Stimulated activated CD8-positive, alpha-beta memory T cell treated with anti-CD3 and anti-CD28 coated beads, Interleukin-15, amount 100 ng/mL, for 1 hour (primary cell): ENCODE data around the gene MGAT5B.
"Not testable (repeated sequence)": the region's sequence is repeated elsewhere in the genome, so short reads cannot be mapped to it uniquely, and the experiment has no call there.

Source experiments
- DNase-seq: peaks from one replicate; pipeline ENCODE4 v3.0.0-alpha.2; 2020; ENCODE audit warnings: low read depth

MGAT5B gene

GRCh38 chr17:76949913-76950695 is 81.9 kb downstream of the MGAT5B start:
- no peak for DNase-seq

DNA sequence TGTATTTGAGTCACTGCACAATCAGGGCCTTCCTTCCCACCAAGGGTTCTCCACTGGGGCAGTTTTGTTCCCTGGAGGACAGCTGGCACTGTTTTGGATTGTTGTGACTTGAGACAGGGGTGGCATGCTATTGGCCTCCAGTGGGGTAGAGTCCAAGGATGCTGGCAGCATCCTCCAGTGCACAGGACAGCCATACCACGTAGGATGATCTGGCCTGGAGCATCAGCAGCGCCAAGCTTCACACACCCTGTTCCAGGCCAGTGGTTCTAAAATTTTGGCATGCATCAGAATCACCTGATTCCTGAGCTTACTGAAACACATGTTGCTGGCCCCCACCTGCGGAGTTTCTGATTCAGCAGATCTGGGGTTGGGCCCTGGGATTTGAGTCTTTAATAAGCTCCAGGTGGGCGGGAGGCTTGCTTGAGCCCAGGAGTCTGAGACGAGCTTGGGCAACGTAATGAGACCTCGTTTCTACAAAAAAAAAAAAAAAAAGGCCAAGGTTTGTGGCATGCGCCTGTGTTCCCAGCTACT is 83.2 kb downstream of the MGAT5B start:
- DNase-seq: no peak

- DNase-seq: no peak
These were observed 84.2 kb downstream of the MGAT5B start for GRCh38 chr17:76952402-76952801.

DNA sequence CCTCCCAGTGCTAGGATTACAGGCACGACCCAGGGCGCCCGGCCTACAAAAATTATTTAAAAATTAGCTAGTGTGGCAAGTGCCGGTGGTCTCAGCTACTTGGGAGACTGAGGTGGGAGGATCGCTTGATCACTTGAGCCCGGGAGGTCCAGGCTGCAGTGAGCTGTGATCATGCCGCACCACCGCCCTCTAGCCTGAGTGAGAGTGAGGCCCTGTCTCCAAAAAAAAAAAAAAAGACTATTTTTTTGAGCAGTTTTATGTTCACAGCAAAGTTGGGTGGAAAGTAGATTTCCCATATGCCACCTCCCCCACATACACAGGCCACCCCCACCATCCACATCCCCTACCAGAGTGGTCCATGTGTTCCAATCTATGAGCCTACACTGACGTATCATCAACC is 84.9 kb downstream of the MGAT5B start:
- no peak for DNase-seq

DNA sequence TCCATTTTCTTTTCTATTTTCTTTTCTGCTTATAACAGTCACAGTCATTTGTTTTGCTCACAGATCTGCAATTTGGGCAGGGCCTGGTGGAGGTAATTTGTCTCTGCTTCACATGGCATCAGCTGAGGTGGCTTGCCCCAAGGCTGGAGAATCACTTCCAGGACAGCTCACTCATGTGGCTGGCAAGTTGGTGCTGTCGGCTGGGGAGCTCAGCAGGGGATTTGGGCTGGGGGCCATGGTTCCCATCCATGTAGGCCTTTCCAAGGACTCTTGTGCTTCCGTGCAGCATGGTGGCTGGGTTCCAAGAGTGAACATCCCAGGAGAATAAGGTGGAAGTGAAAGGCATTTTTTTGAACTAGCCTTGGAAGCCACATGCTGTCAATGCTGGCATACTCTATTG is 85.7 kb downstream of the MGAT5B start:
- DNase-seq: no peak

- DNase-seq: no peak
These were observed 87.0 kb downstream of the MGAT5B start for GRCh38 chr17:76955191-76955590.

DNA sequence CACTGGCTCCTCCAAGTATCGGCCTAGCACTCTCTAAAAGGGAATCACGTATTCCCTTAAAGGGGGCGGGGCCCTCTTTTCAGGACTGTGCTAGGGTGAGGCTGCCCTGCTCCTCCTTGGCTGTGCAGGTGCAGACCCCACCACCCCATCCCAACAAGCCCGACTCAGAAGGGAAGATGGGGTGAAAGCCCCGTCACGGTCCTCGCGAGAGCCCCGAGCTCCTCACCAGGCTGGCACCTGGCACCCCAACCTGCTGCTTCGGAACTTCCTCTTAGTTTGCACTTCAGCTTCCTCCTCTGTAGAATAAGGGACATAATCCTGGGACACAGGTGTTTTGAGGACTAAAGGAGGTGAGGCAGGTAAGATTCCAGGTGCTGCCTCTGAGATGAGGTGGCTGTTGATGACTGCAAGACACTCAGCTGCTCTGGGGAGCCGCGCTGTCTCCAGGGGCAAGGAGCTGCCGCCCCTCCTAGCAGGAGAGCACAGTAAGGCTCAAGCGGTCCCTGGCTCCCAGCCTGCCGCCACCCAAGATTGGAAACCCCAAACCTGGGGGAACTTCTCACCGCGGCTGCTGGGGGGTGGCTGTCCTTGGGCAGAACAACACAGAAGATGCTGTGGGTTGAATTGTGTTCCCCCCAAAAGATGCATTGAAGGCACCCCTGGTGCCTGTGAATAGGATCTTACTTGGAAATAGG is 88.8 kb downstream of the MGAT5B start:
- no peak for DNase-seq

GRCh38 chr17:76957678-76958464 is 89.7 kb downstream of the MGAT5B start:
- no peak for DNase-seq

DNA sequence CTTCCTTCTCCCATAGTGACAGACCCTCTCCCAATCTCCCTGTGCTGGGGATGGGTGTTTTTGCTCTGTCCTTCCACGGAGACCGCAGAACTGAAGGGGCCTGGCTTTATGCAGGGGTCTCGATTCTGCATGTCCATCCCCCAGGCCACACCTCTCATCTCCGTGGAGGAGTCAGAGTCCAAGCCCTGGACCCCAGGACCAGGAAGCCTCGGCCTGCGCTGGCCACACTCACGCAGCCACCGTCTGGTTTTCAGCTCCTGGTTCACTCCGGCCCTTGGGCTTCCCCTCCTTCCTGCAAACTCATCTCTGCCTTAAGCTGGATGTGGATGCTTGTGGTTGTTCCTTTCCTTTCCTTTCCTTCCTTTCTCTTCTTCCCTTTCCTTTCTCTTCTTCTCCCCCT is 90.8 kb downstream of the MGAT5B start:
- DNase-seq: no peak

GRCh38 chr17:76961869-76962268 is 93.7 kb downstream of the MGAT5B start:
- DNase-seq: no peak

DNA sequence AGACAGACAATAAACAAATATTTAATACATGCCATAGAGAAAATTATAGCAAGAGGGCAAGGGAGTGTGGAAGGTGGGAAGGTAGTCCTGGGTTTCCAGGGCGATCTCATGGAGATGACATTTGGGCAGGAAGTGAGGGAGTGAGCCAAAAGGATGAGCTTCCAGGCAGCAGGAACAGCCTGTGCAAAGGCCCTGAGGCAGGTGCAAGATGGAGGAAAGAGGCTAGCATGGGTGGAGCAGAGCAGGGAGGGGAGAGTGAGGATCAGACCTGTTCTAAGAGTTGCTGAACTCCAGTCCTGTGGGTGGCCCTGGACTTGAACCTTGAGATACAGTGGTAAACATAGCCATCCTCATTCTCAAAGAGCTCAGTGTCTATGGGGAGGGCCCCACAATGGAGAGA is 94.7 kb downstream of the MGAT5B start:
- DNase-seq: no peak

- DNase-seq: no peak
These were observed 97.8 kb downstream of the MGAT5B start for GRCh38 chr17:76966016-76966415.

- no peak for DNase-seq
These were observed 98.4 kb downstream of the MGAT5B start for GRCh38 chr17:76966486-76967181.

GRCh38 chr17:76967762-76968161 is 99.6 kb downstream of the MGAT5B start:
- no peak for DNase-seq

- DNase-seq: no peak
These were observed 100.7 kb downstream of the MGAT5B start for GRCh38 chr17:76968707-76969597.

- DNase-seq: no peak
These were observed 101.5 kb downstream of the MGAT5B start for GRCh38 chr17:76969598-76970172.

DNA sequence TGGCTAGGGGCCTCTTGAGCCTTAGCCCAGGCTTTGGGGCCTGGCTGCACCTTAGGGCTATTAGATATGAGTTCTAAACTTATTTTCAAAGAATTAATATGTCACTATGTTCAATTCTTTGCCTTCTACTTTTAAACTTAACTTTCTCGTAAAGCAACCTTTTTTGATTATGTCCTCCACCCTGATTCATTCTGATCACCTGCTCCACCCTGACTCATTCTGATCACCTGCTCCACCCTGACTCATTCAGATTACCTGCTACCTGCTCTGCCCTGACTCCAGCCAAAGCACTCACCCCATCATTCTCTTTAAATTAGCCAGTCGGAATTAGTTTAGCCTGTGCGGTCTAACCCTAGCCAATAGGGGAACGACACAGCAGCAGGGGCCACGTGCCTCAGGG is 102.0 kb downstream of the MGAT5B start:
- not testable (repeated sequence) for DNase-seq

GRCh38 chr17:76972046-76972641 is 103.9 kb downstream of the MGAT5B start:
- DNase-seq: no peak

DNA sequence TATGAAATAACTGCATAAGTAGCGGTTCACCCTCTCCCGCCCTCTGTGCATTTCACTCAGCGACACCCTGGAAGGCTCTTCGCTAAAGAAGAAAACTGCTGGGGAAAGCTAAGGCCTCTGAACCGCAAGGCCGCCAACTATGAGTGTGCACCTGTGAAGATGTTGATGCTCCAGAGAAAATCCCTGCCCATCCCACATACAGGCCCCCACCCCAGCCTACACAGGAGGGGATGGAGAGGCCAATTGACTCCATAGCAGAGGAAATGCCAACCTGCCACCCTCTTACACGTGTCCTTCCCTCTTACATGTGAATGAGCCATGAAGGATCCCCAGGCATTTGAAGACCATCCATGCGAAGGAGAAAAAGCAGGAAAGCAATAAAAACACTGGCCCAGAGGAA is 104.8 kb downstream of the MGAT5B start:
- no peak for DNase-seq

DNA sequence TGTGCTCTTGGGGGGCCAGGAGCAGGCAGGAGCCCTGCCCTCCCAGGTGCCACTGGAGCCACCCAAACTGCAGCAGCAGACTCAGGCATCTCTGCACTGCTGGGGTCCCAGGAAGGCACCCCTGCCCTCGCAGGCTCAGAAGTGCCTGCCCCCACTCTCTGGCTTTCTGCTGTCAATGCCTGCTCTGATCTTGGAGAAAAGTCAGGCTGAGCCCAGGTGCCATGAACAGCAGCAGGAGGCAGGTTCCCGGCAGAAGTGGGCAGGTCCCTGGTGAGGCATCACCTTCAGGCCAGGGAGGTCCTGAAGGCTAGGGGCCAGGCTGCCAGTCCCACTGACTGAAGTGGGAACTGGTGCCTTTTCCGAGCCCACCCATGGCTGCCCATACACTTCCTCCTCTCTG is 106.5 kb downstream of the MGAT5B start:
- no peak for DNase-seq
